Calu3 (cell line): Measurements from ENCODE around the gene FYN. TPM values are rescaled to one million over a fixed set of nuclear protein-coding genes. Genes with fewer than 3 reads are reported as not detected.

ENCODE experiments used
- BruUV-seq: library from RNA; stranded (reverse); fragments of 400-500 nt; replicated peaks from 2 replicates; lab custom pipeline; 2021; lab: Mats Ljungman, UMichigan
- CTCF ChIA-PET: fragments of 300-600 bp; sonication (Branson Sonifier 250); formaldehyde crosslinking; loops from one replicate; lab custom pipeline; 2022; ENCODE audit warnings: antibody characterized with exemption; lab: Charles Lee
- DNase-seq: peaks from one replicate; pipeline ENCODE4 v3.0.0; 2022
- H3K27ac Mint-ChIP-seq: one replicate; pipeline ENCODE4 v1.8.0; 2022; ENCODE audit warnings: mixed read lengths; ENCODE audit not compliant: unreplicated experiment
- H3K27me3 Mint-ChIP-seq: one replicate; pipeline ENCODE4 v1.8.0; 2022; ENCODE audit warnings: mixed read lengths; ENCODE audit not compliant: unreplicated experiment
- H3K36me3 Mint-ChIP-seq: one replicate; pipeline ENCODE4 v1.8.0; 2022; ENCODE audit warnings: mild to moderate bottlenecking, moderate library complexity, mixed read lengths; ENCODE audit not compliant: insufficient read depth, unreplicated experiment
- H3K4me1 Mint-ChIP-seq: one replicate; pipeline ENCODE4 v1.8.0; 2022; ENCODE audit warnings: mild to moderate bottlenecking, low read depth, mixed read lengths; ENCODE audit not compliant: unreplicated experiment
- H3K4me3 Mint-ChIP-seq: one replicate; pipeline ENCODE4 v1.8.0; 2022; ENCODE audit warnings: mild to moderate bottlenecking, low read depth, moderate library complexity, mixed read lengths; ENCODE audit not compliant: unreplicated experiment
- H3K9me3 Mint-ChIP-seq: one replicate; pipeline ENCODE4 v1.8.0; 2022; ENCODE audit warnings: low read depth, mixed read lengths; ENCODE audit not compliant: unreplicated experiment
- intact Hi-C: fragments of 100-400 bp; cut with micrococcal nuclease; formaldehyde crosslinking; loops from one replicate; pipeline ENCODE4 v1.10.0; 2022; ENCODE audit not compliant: unreplicated experiment
- total RNA-seq: library from RNA; stranded (reverse); gene quantifications from 2 replicates; pipeline ENCODE4 v1.2.3, GENCODE V29; 2022
- TF ChIP-seq, protein P1 (sequence below): fragments of 200-600 bp; IDR thresholded peaks from one replicate; pipeline ENCODE4 v1.8.0; 2022; ENCODE audit warnings: antibody characterized with exemption; ENCODE audit not compliant: unreplicated experiment

FYN gene
- total RNA-seq, 1 experiment from 2014 or later, result 61.0 TPM

DNA sequence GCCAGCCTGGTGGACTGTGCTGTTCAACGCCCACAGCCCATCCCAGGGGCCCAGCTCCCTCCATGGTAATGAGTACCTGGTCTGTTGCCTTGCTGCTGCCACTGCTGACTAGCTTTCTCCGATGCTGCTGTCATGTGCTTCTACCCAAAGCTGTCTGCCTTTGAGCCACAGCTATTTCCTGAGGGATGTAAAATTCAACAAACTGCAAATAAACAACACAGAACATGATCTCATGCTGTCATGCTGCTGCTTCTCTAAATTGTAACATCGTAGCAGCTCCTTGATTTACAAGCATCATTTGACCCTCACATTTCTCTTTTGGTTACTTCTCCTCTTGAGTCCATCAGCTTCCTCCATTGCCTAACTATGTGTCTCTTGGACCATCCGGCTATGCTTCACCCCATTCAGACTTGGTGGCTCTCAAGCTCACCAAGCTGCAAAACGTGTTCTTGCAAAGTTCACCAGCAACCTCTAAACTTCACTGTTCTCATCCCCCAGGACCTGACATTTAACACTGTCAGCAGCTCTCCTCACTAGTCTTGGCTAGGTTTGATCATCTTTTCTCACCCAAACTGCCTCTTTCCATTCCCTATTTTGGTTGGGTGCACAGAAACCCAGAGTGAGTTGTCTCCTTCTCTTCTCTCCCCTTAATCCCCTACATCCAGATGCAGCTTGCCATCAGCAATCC, 54.6 kb downstream of the FYN start:
- no TSS peak for BruUV-seq
- Mint-ChIP-seq H3K27ac (no peak overlapping the region), H3K4me1 (peaks cover 17% of the 10 kb centered on the region), H3K27me3 (no peaks in the 10 kb centered on the region), H3K9me3 (no peaks in the 10 kb centered on the region), H3K4me3 (no peak overlapping the region), H3K36me3 (no peaks in the 10 kb centered on the region)
- no peak for DNase-seq
- CTCF ChIA-PET, result no interaction called here
- TF ChIP-seq, protein P1, sequence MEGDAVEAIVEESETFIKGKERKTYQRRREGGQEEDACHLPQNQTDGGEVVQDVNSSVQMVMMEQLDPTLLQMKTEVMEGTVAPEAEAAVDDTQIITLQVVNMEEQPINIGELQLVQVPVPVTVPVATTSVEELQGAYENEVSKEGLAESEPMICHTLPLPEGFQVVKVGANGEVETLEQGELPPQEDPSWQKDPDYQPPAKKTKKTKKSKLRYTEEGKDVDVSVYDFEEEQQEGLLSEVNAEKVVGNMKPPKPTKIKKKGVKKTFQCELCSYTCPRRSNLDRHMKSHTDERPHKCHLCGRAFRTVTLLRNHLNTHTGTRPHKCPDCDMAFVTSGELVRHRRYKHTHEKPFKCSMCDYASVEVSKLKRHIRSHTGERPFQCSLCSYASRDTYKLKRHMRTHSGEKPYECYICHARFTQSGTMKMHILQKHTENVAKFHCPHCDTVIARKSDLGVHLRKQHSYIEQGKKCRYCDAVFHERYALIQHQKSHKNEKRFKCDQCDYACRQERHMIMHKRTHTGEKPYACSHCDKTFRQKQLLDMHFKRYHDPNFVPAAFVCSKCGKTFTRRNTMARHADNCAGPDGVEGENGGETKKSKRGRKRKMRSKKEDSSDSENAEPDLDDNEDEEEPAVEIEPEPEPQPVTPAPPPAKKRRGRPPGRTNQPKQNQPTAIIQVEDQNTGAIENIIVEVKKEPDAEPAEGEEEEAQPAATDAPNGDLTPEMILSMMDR, result no peak
- intact Hi-C loops, result no loop called here

DNA sequence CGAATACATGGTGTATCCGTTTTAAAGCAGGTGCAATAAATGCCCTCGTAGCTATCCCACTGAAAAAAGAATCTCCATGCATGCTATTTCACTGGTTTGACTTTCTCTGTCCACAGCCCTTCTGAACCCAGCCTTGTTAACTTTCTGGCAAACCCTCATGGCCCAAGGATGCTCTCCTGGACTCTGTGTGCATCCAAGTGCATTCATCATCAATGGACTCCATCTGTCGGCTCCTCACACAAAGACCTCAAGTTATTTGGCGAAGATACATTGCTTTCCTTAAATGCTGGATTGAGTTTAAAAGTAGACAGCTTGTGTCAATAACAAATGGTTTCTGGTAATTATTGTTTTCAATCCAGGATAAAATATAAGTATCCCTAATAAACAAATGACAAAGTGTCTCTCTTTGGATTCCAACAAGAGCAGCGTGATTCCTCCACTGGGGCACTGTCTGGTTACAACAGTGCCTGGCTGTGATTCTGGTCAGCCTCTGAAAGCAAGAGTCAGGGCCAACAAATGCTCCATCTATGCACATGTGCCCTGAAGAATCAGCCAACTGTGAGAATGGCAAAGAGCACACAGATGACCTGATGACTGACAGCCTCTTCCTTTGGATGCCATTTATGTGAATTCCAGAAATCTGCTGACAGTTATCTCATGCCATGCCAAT, 55.7 kb downstream of the FYN start:
- Mint-ChIP-seq H3K9me3 (no peaks in the 10 kb centered on the region), H3K27me3 (no peaks in the 10 kb centered on the region), H3K4me3 (no peak overlapping the region), H3K36me3 (no peaks in the 10 kb centered on the region), H3K4me1 (peaks cover 18% of the 10 kb centered on the region), H3K27ac (no peak overlapping the region)
- intact Hi-C loops, result no loop called here
- CTCF ChIA-PET, result no interaction called here
- no peak for DNase-seq
- no TSS peak for BruUV-seq
- TF ChIP-seq, protein P1, result no peak

DNA sequence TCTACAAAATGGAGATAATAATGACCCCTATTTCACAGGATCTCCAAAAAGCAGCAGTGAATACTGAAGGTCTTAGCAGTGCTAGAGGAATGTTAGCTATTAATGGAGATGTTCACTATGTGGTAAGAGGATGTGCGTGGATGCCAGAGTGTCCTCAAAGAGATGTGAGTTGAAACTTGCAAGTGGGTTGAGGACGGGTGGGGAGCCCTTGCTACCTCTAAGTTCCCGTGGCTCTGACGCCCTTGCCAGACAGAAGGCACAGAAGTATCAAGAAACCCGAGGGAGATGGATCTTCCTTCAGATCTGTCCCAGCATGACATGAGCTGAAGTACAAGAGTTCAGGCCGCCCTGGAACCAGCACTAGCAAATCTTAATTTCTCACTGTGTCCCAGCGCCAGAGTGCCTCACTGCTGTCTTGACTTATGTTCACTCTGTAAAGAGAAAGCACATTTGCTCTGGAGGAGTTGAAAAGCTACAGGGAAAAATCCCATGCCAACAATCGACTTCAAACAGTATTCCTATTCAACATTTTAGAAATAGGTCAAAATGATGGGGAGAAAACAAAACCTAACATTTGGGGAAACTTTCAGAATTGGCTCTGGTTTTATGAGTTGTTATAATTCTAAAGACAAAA, 59.5 kb downstream of the FYN start:
- TF ChIP-seq, protein P1, result no peak
- CTCF ChIA-PET, result no interaction called here
- no TSS peak for BruUV-seq
- Mint-ChIP-seq H3K4me3 (no peak overlapping the region), H3K9me3 (no peaks in the 10 kb centered on the region), H3K4me1 (peaks cover 39% of the 10 kb centered on the region), H3K27ac (no peak overlapping the region), H3K27me3 (no peaks in the 10 kb centered on the region), H3K36me3 (no peaks in the 10 kb centered on the region)
- no peak for DNase-seq
- intact Hi-C loops, result no loop called here

DNA sequence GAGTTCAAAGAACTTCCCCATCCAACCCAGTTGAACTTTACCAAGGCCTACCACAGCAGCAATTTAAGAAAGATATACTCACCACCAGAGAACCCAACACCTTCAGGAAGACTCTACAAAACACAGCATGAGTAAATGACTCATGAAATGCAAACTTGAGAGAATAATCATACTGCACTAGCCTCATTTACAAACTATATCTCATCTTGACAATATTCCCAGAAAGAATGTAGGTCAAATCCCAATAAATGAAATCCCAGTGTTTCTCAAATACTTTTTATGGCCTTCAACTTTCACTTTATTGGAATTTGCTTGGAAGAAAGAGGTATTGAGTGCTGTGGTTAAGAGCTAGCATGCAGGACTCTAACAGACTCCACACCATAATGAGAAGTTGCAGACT, 60.0 kb downstream of the FYN start:
- no peak for DNase-seq
- TF ChIP-seq, protein P1, result no peak
- intact Hi-C loops, result no loop called here
- Mint-ChIP-seq H3K27ac (no peak overlapping the region), H3K27me3 (no peaks in the 10 kb centered on the region), H3K36me3 (no peaks in the 10 kb centered on the region), H3K9me3 (no peaks in the 10 kb centered on the region), H3K4me1 (peaks cover 39% of the 10 kb centered on the region), H3K4me3 (peak overlapping the region; percentile 21)
- no TSS peak for BruUV-seq
- CTCF ChIA-PET, result no interaction called here
